GM12878 (cell line): ENCODE measurements around the gene DMKN. TPM values are rescaled to one million over a fixed set of nuclear protein-coding genes. Genes with fewer than 3 reads are reported as not detected.
A peak's percentile ranks its signal among the peaks of the same experiment; 100 is the strongest.

Experiments used
- ATAC-seq: fragments of 200-7000 bp; cut with Tn5 transposase; 3 replicates; pipeline ENCODE4 v1.9.1; 2020; ENCODE audit warnings: mild to moderate bottlenecking, moderate library complexity
- BruUV-seq: library from RNA; stranded (reverse); fragments of 400-500 nt; replicated peaks from 2 replicates; lab custom pipeline; 2021; lab: Mats Ljungman, UMichigan
- CTCF ChIA-PET: fragments of 300-600 bp; sonication (Branson Sonifier 250); formaldehyde crosslinking; extraction: SDS; loops from one replicate; lab custom pipeline; 2021; ENCODE audit warnings: inconsistent platforms; lab: Yijun Ruan, JAX
- POLR2A ChIA-PET: fragments of 350-600 bp; formaldehyde crosslinking; extraction: SDS; loops from one replicate; lab custom pipeline; 2021; ENCODE audit warnings: inconsistent platforms; lab: Charles Lee
- RAD21 ChIA-PET: fragments of 300-600 bp; sonication (Branson Sonifier 250); formaldehyde crosslinking; loops from one replicate; lab custom pipeline; 2023; ENCODE audit warnings: antibody characterized with exemption; ENCODE audit not compliant: unreplicated experiment; lab: Charles Lee
- SMC1A ChIA-PET: fragments of 300-600 bp; sonication (Branson Sonifier 250); formaldehyde crosslinking; loops from one replicate; lab custom pipeline; 2023; ENCODE audit not compliant: unreplicated experiment, uncharacterized antibody; lab: Charles Lee
- DNase-seq: peaks from one replicate; pipeline ENCODE4 v3.0.0-alpha.2; 2011; ENCODE audit warnings: low read depth, low spot score
- FAIRE-seq: peaks from 3 replicates; lab custom pipeline; 2011; peaks lifted over from hg19 to GRCh38; lab: Jason Lieb, UNC
- H2AFZ ChIP-seq: 2 replicates; pipeline ENCODE4 v1.6.0; 2011; ENCODE audit warnings: low read depth, low read length, control low read depth; ENCODE audit not compliant: control insufficient read depth
- H3K27ac ChIP-seq: 2 replicates; pipeline ENCODE4 v1.5.1; 2011; ENCODE audit warnings: control low read depth; ENCODE audit not compliant: control insufficient read depth, insufficient read depth
- H3K27me3 ChIP-seq, 2 experiments: replicated peaks in 1 of 2; 2 replicates each; pipeline versions ENCODE4 v1.6.0 to v1.6.1; 2011; ENCODE audit warnings: low read length in 1 of 2; ENCODE audit not compliant: control insufficient read depth in 2 of 2, insufficient read depth in 2 of 2
- H3K36me3 ChIP-seq, 2 experiments: 2 replicates each; pipeline ENCODE4 v1.5.1; 2011; ENCODE audit warnings: low read length in 1 of 2; ENCODE audit not compliant: control insufficient read depth in 2 of 2, insufficient read depth in 2 of 2
- H3K4me1 ChIP-seq: 2 replicates; pipeline ENCODE4 v1.6.1; 2011; ENCODE audit warnings: mild to moderate bottlenecking, low read length, moderate library complexity, mixed read lengths; ENCODE audit not compliant: control insufficient read depth, insufficient read depth
- H3K4me2 ChIP-seq: 2 replicates; pipeline ENCODE4 v1.6.0; 2011; ENCODE audit warnings: control low read depth; ENCODE audit not compliant: control insufficient read depth, insufficient read depth
- H3K4me3 ChIP-seq: fragments of 200-600 bp; sonication (generic); 2 replicates; pipeline ENCODE4 v1.5.1; 2016
- H3K79me2 ChIP-seq: 2 replicates; pipeline ENCODE4 v1.6.0; 2011; ENCODE audit warnings: low read length; ENCODE audit not compliant: control insufficient read depth, insufficient read depth
- H3K9ac ChIP-seq: 2 replicates; pipeline ENCODE4 v1.8.0; 2011; ENCODE audit warnings: low read length, control low read depth, mixed read lengths; ENCODE audit not compliant: control insufficient read depth, insufficient read depth
- H3K9me3 ChIP-seq: replicated peaks from 3 replicates; pipeline ENCODE4 v1.5.1; 2011; ENCODE audit warnings: mild to moderate bottlenecking, low read length; ENCODE audit not compliant: control insufficient read depth, insufficient read depth
- H4K20me1 ChIP-seq: 2 replicates; pipeline ENCODE4 v1.6.0; 2011; ENCODE audit not compliant: control insufficient read depth, insufficient read depth
- ATF7 ChIP-seq: fragments of 450-650 bp; IDR thresholded peaks from 2 replicates; pipeline ENCODE4 v1.6.1; 2016; ENCODE audit warnings: low read depth, mild to moderate bottlenecking
- CHD2 ChIP-seq: IDR thresholded peaks from 2 replicates; pipeline ENCODE4 v1.6.1; 2011; ENCODE audit warnings: low read depth, low read length, improper control_type of control experiment, borderline replicate concordance
- CHD4 ChIP-seq: fragments of 200-600 bp; sonication (generic); IDR thresholded peaks from 2 replicates; pipeline ENCODE4 v1.6.1; 2016; ENCODE audit warnings: mild to moderate bottlenecking
- LARP7 ChIP-seq: fragments of 450-650 bp; IDR thresholded peaks from 2 replicates; pipeline ENCODE4 v1.6.1; 2017; ENCODE audit warnings: mild to moderate bottlenecking
- MTA3 ChIP-seq: IDR thresholded peaks from 2 replicates; pipeline ENCODE4 v1.6.1; 2012; ENCODE audit warnings: low read length, inconsistent platforms, borderline replicate concordance
- NFXL1 ChIP-seq: fragments of 450-650 bp; IDR thresholded peaks from 2 replicates; pipeline ENCODE4 v1.6.1; 2017; ENCODE audit warnings: antibody characterized with exemption, mild to moderate bottlenecking, borderline replicate concordance
- NR2C2 ChIP-seq: IDR thresholded peaks from 2 replicates; pipeline ENCODE4 v1.6.1; 2011; ENCODE audit warnings: borderline replicate concordance, low read depth; ENCODE audit not compliant: control insufficient read depth, insufficient read length
- POLR2AphosphoS2 ChIP-seq: IDR thresholded peaks from 2 replicates; pipeline ENCODE4 v1.6.1; 2011; ENCODE audit warnings: low read depth, mild to moderate bottlenecking, low read length, improper control_type of control experiment, moderate library complexity
- SMC3 ChIP-seq: IDR thresholded peaks from 2 replicates; pipeline ENCODE4 v1.6.1; 2011; ENCODE audit warnings: low read length, improper control_type of control experiment, borderline replicate concordance
- STAT3 ChIP-seq: IDR thresholded peaks from 2 replicates; pipeline ENCODE4 v1.6.1; 2011; ENCODE audit warnings: low read depth, low read length, improper control_type of control experiment
- TCF3 ChIP-seq: IDR thresholded peaks from 2 replicates; pipeline ENCODE4 v1.6.1; 2012; ENCODE audit warnings: low read depth, mild to moderate bottlenecking, low read length, borderline replicate concordance; ENCODE audit not compliant: insufficient read depth
- YBX1 ChIP-seq: fragments of 450-650 bp; IDR thresholded peaks from 2 replicates; pipeline ENCODE4 v1.6.1; 2016; ENCODE audit warnings: antibody characterized with exemption
- WGBS: methylation state at CpG from one replicate; pipeline ENCODE4 v1.1.6; 2016; ENCODE audit warnings: low lambda C conversion rate; ENCODE audit not compliant: insufficient replicate concordance, insufficient coverage; ENCODE audit errors: missing lambda C conversion rate; 5-methylcytosine and 5-hydroxymethylcytosine counted together
- in situ Hi-C: fragments of 300-500 bp; cut with MboI; formaldehyde crosslinking; loops from 9 replicates; pipeline ENCODE4 v1.14.3; 2018; ENCODE audit warnings: mixed read lengths
- intact Hi-C: fragments of 100-400 bp; cut with micrococcal nuclease; formaldehyde crosslinking; loops from one replicate; pipeline ENCODE4 v1.14.2; 2022; ENCODE audit not compliant: unreplicated experiment
- polyA plus RNA-seq, 11 experiments: library from polyadenylated mRNA; depleted of rRNA in 4 of 11; unstranded in 6 of 11; stranded (reverse) in 5 of 11; fragments of >200 nt; fragmentation: Nextera tagmentation in 4 of 11; fragmentation: Illumina TruSeq in 1 of 11; extraction: Ambion mirVana in 4 of 11; extraction: Trizol in 1 of 11; gene quantifications; 1 replicate in 1 of 11; 2 replicates in 10 of 11; pipeline versions ENCODE4 v1.2.1 to v1.2.3, GENCODE V29; 2011 to 2016; ENCODE audit warnings: inconsistent platforms in 2 of 11, missing spikeins in 2 of 11, low read depth in 1 of 11
- total RNA-seq, 4 experiments: library from RNA; depleted of rRNA in 3 of 4; stranded (reverse); fragments of >200 nt in 3 of 4; fragmentation: Illumina TruSeq in 1 of 4; extraction: Trizol in 1 of 4; gene quantifications; 2 replicates each; pipeline versions ENCODE4 v1.2.1 to v1.2.3, GENCODE V29; 2013 to 2021
- TF ChIP-seq, protein P1 (sequence below): IDR thresholded peaks from 2 replicates; pipeline ENCODE4 v1.6.1; 2012; ENCODE audit warnings: low read length, inconsistent platforms
- TF ChIP-seq, protein P2 (sequence below): fragments of 450-650 bp; IDR thresholded peaks from 2 replicates; pipeline ENCODE4 v1.6.1; 2018; ENCODE audit warnings: mild to moderate bottlenecking, low read depth, moderate library complexity; ENCODE audit not compliant: partially characterized antibody
- TF ChIP-seq, protein P3 (sequence below): fragments of 450-650 bp; IDR thresholded peaks from 2 replicates; pipeline ENCODE4 v1.6.1; 2017; ENCODE audit warnings: mild to moderate bottlenecking

The DMKN gene
- total and polyA plus RNA-seq, 10 of the 15 experiments (the other 5 are each of a cell fraction or from before 2014, with no cell fraction given) = 36.4 to 114 (median 58.6) TPM

DNA sequence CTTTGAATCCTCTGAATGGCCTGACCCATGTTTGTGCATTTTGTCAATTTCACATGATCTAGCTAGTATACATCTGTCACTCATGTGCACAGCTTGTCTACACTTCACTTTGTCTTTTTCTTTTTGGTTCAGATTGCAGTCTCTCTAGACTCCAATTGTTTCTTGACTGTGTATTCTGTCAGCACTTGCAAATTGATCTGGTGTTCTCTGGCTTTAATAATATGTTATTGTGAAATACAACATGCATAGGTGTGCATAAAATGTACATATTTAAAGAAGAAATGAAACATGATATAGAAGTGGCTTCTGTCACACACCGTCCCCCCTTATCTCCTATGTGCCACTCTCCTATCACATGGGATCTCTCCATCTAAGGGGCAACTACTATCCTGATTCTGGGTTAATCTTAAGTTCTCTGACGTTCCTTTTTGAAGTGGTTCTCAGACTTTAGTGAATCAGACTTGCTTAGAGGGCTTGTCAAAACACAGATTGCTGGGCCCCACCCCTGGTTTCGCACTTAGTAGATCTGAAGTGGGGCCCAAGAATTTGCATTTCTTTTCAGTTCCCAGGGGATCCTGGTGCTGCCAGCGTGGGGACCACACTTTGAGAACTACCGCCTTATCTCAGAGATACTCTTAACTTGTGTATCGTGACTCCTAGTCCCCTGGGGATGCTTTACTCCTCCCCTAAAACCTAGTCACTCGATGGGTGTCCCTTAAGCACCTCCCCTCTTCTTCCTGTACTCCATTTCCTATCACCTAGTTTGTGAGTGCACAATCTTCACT, 29.0 kb downstream of the DMKN start:
- peak; percentile 85 for DNase-seq
- no peaks in the 10 kb centered on the region for H3K36me3 ChIP-seq
- FAIRE-seq = peak; percentile 94
- no peaks in the 10 kb centered on the region for H4K20me1 ChIP-seq
- ATAC-seq = peak; percentile 99
- WGBS = 1% methylated on average over 7 of the region's 7 CpGs
- no peak overlapping the region for H3K4me3 ChIP-seq
- peaks cover 14% of the 10 kb centered on the region for H3K4me1 ChIP-seq
- POLR2A ChIA-PET = interaction anchor here (0.6 to 0.8 kb wide), 3 partner anchors 13 to 60 kb away, joined by 3 to 4 read pairs (median 3); no protein-coding TSS in a partner anchor
- no peak overlapping the region for H3K9ac ChIP-seq
- in situ Hi-C loops = no loop called here
- H3K79me2 ChIP-seq = no peaks in the 10 kb centered on the region
- H3K4me2 ChIP-seq = peak overlapping the region; percentile 32; the same call in 1 of the 2 replicates
- H3K9me3 ChIP-seq = no peaks in the 10 kb centered on the region
- intact Hi-C loops = no loop called here
- no TSS peak for BruUV-seq
- SMC1A ChIA-PET = interaction anchor here (0.6 to 4.1 kb wide), 8 partner anchors 9 to 161 kb away, joined by 3 to 21 read pairs (median 4); no protein-coding TSS in a partner anchor
- RAD21 ChIA-PET = interaction anchor here (0.7 to 2.1 kb wide), 6 partner anchors 10 to 210 kb away, joined by 3 to 8 read pairs (median 4); no protein-coding TSS in a partner anchor
- H3K27ac ChIP-seq = 0 out of 2 replicates have a peak overlapping the region, but pooled peaks have one; percentile 17
- CTCF ChIA-PET = interaction anchor here (1.0 to 5.4 kb wide), 3 partner anchors 11 to 131 kb away, joined by 3 to 55 read pairs (median 6); no protein-coding TSS in a partner anchor
- peak overlapping the region; percentile 75 for H2AFZ ChIP-seq
- no peaks in the 10 kb centered on the region for H3K27me3 ChIP-seq
- no peak for TF ChIP-seq SMC3
- no peak for TF ChIP-seq STAT3
- peak; percentile 54 for TF ChIP-seq ATF7
- TF ChIP-seq NFXL1 = no peak
- TF ChIP-seq, protein P1, sequence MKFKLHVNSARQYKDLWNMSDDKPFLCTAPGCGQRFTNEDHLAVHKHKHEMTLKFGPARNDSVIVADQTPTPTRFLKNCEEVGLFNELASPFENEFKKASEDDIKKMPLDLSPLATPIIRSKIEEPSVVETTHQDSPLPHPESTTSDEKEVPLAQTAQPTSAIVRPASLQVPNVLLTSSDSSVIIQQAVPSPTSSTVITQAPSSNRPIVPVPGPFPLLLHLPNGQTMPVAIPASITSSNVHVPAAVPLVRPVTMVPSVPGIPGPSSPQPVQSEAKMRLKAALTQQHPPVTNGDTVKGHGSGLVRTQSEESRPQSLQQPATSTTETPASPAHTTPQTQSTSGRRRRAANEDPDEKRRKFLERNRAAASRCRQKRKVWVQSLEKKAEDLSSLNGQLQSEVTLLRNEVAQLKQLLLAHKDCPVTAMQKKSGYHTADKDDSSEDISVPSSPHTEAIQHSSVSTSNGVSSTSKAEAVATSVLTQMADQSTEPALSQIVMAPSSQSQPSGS = peak; percentile 67
- TF ChIP-seq CHD4 = no peak
- 0 out of 2 replicates have a peak, but pooled peaks have one; percentile 71 for TF ChIP-seq YBX1
- TF ChIP-seq LARP7 = peak; percentile 56; the same call in 1 of the 2 replicates
- no peak for TF ChIP-seq POLR2AphosphoS2
- TF ChIP-seq, protein P2, sequence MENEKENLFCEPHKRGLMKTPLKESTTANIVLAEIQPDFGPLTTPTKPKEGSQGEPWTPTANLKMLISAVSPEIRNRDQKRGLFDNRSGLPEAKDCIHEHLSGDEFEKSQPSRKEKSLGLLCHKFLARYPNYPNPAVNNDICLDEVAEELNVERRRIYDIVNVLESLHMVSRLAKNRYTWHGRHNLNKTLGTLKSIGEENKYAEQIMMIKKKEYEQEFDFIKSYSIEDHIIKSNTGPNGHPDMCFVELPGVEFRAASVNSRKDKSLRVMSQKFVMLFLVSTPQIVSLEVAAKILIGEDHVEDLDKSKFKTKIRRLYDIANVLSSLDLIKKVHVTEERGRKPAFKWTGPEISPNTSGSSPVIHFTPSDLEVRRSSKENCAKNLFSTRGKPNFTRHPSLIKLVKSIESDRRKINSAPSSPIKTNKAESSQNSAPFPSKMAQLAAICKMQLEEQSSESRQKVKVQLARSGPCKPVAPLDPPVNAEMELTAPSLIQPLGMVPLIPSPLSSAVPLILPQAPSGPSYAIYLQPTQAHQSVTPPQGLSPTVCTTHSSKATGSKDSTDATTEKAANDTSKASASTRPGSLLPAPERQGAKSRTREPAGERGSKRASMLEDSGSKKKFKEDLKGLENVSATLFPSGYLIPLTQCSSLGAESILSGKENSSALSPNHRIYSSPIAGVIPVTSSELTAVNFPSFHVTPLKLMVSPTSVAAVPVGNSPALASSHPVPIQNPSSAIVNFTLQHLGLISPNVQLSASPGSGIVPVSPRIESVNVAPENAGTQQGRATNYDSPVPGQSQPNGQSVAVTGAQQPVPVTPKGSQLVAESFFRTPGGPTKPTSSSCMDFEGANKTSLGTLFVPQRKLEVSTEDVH = no peak
- no peak for TF ChIP-seq MTA3
- no peak for TF ChIP-seq TCF3
- TF ChIP-seq, protein P3, sequence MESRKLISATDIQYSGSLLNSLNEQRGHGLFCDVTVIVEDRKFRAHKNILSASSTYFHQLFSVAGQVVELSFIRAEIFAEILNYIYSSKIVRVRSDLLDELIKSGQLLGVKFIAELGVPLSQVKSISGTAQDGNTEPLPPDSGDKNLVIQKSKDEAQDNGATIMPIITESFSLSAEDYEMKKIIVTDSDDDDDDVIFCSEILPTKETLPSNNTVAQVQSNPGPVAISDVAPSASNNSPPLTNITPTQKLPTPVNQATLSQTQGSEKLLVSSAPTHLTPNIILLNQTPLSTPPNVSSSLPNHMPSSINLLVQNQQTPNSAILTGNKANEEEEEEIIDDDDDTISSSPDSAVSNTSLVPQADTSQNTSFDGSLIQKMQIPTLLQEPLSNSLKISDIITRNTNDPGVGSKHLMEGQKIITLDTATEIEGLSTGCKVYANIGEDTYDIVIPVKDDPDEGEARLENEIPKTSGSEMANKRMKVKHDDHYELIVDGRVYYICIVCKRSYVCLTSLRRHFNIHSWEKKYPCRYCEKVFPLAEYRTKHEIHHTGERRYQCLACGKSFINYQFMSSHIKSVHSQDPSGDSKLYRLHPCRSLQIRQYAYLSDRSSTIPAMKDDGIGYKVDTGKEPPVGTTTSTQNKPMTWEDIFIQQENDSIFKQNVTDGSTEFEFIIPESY = no peak
- no peak for TF ChIP-seq NR2C2
- TF ChIP-seq CHD2 = no peak
